Sciatic nerve (tissue), 2 donors: ENCODE results near the gene RAB2B. TPM values are rescaled to one million over a fixed set of nuclear protein-coding genes. Genes with fewer than 3 reads are reported as not detected.

Source experiments
- ATAC-seq: fragments of 200-7000 bp; cut with Tn5 transposase; one replicate; pipeline ENCODE4 v1.9.1; 2020; ENCODE audit warnings: mild to moderate bottlenecking, moderate library complexity
- DNase-seq: peaks from one replicate; pipeline ENCODE4 v3.0.0-alpha.2; 2020; ENCODE audit warnings: low spot score
- intact Hi-C: fragments of 100-400 bp; cut with DNase I; formaldehyde crosslinking; loops from one replicate; pipeline ENCODE4 v1.14.2; 2022
- total RNA-seq: library from RNA; stranded (reverse); fragmentation: NEBNext Ultra II Directional; extraction: Animal tissue kit (Norgen Biotek cat#: 25700); gene quantifications from one replicate; pipeline ENCODE4 v1.2.1, GENCODE V29; 2021
- donor health status: DM: no; HTN: no; CAD: no.
- donor health status: DM: no; HTN: no; CAD: no.

The RAB2B gene
- total RNA-seq: 41.0 TPM

- DNase-seq: peak; percentile 96
- intact Hi-C loops: no loop called here
- ATAC-seq: peak; percentile 100
Measured at GRCh38 chr14:21476925-21477681, at the start of gene RAB2B, which contains the start of gene TOX4. RAB2B (minus strand) TSS chr14:21476959; CDS start chr14:21476872, 87 bp downstream. TOX4 (plus strand) TSS chr14:21477195; CDS start chr14:21477279, 84 bp downstream.

- peak; percentile 85 for DNase-seq
- peak; percentile 95 for ATAC-seq
- intact Hi-C loops: no loop called here
Measured at GRCh38 chr14:21525962-21526671, 49.4 kb upstream of the RAB2B start, which contains the start of gene SALL2. SALL2 (minus strand) TSS chr14:21526346; CDS start chr14:21526127, 219 bp downstream.

GRCh38 chr14:21525571-21525961 is 48.8 kb upstream of the RAB2B start:
- ATAC-seq (peak; percentile 75), DNase-seq (peak; percentile 65)
- intact Hi-C loops: no loop called here

GRCh38 chr14:21524575-21525490 is 48.1 kb upstream of the RAB2B start:
- ATAC-seq (no peak), DNase-seq (no peak)
- intact Hi-C loops: no loop called here

- ATAC-seq: no peak
- intact Hi-C loops: no loop called here
Measured at GRCh38 chr14:21523203-21523602, 46.4 kb upstream of the RAB2B start.

GRCh38 chr14:21521501-21521900 is 44.7 kb upstream of the RAB2B start:
- no peak for ATAC-seq
- DNase-seq: no peak
- intact Hi-C loops: no loop called here

More at GRCh38 chr14:21523203-21523602, 46.4 kb upstream of the RAB2B start:
- no peak for DNase-seq

GRCh38 chr14:21520767-21521166 is 44.0 kb upstream of the RAB2B start:
- ATAC-seq: no peak
- intact Hi-C loops: no loop called here
- no peak for DNase-seq

GRCh38 chr14:21518725-21519124 is 42.0 kb upstream of the RAB2B start:
- ATAC-seq (no peak), DNase-seq (no peak)
- intact Hi-C loops: no loop called here

GRCh38 chr14:21514341-21514740 is 37.6 kb upstream of the RAB2B start:
- ATAC-seq (no peak), DNase-seq (no peak)
- intact Hi-C loops: no loop called here

GRCh38 chr14:21510735-21511657 is 34.2 kb upstream of the RAB2B start, which contains the start of gene METTL3:
METTL3 (minus strand) TSS chr14:21511340; CDS start chr14:21511223, 117 bp downstream.
- peak; percentile 97 for DNase-seq
- intact Hi-C loops: no loop called here
- ATAC-seq: peak; percentile 100

GRCh38 chr14:21509432-21510143 is 32.8 kb upstream of the RAB2B start:
- intact Hi-C loops: no loop called here
- ATAC-seq (no peak), DNase-seq (no peak)

GRCh38 chr14:21506557-21506956 is 29.8 kb upstream of the RAB2B start:
- DNase-seq (no peak), ATAC-seq (no peak)
- intact Hi-C loops: no loop called here

GRCh38 chr14:21505012-21505553 is 28.3 kb upstream of the RAB2B start:
- no peak for DNase-seq
- intact Hi-C loops: no loop called here
- ATAC-seq: no peak

GRCh38 chr14:21503376-21503775 is 26.6 kb upstream of the RAB2B start:
- intact Hi-C loops: no loop called here
- DNase-seq (no peak), ATAC-seq (no peak)

- ATAC-seq (no peak), DNase-seq (no peak)
- intact Hi-C loops: no loop called here
Measured at GRCh38 chr14:21501568-21501967, 24.8 kb upstream of the RAB2B start.

GRCh38 chr14:21498540-21499526 is 22.1 kb upstream of the RAB2B start:
- peak; percentile 63 for ATAC-seq
- DNase-seq: no peak
- intact Hi-C loops: no loop called here
